Cardiac fibroblast (primary cell): ENCODE data around the gene C4orf36.

ENCODE experiments used
- DNase-seq, 2 donors: peaks; one replicate each; pipeline versions ENCODE4 v3.0.0 to v3.0.0-alpha.2; 2010; ENCODE audit warnings: low read depth in 2 of 2
- H3K4me3 ChIP-seq, 2 donors: replicated peaks in 1 of 2; 1 replicate in 1 of 2; 2 replicates in 1 of 2; pipeline ENCODE4 v1.5.1; 2011; ENCODE audit warnings: low read depth in 2 of 2, low read length in 2 of 2, mild to moderate bottlenecking in 2 of 2, moderate library complexity in 1 of 2
- TF ChIP-seq, protein P1 (sequence below): IDR thresholded peaks from one replicate; pipeline ENCODE4 v1.5.1; 2011; ENCODE audit warnings: low read depth, mild to moderate bottlenecking, low read length, inconsistent platforms

The C4orf36 gene

DNA sequence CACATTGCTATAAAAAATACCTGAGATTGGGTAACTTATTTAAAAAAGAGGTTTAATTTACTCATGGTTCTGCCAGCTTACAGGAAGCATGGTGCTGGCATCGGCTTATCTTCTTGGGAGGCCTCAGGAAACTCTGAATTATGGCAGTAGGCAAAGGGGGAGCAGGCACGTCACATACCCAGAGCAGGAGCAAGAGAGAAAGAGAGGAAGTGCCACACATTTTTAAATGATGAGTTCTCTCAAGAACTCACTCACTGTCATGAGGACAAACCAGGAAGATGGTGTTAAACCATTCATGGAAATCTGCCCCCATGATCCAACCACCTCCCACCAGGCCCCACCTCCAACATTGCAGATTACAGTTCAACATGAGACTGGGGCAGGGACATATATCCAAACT is 32.6 kb upstream of the C4orf36 start:
- TF ChIP-seq, protein P1, sequence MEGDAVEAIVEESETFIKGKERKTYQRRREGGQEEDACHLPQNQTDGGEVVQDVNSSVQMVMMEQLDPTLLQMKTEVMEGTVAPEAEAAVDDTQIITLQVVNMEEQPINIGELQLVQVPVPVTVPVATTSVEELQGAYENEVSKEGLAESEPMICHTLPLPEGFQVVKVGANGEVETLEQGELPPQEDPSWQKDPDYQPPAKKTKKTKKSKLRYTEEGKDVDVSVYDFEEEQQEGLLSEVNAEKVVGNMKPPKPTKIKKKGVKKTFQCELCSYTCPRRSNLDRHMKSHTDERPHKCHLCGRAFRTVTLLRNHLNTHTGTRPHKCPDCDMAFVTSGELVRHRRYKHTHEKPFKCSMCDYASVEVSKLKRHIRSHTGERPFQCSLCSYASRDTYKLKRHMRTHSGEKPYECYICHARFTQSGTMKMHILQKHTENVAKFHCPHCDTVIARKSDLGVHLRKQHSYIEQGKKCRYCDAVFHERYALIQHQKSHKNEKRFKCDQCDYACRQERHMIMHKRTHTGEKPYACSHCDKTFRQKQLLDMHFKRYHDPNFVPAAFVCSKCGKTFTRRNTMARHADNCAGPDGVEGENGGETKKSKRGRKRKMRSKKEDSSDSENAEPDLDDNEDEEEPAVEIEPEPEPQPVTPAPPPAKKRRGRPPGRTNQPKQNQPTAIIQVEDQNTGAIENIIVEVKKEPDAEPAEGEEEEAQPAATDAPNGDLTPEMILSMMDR, result no peak
- peak; percentile 86 to 95 for DNase-seq
- H3K4me3 ChIP-seq, result no peak overlapping the region

DNA sequence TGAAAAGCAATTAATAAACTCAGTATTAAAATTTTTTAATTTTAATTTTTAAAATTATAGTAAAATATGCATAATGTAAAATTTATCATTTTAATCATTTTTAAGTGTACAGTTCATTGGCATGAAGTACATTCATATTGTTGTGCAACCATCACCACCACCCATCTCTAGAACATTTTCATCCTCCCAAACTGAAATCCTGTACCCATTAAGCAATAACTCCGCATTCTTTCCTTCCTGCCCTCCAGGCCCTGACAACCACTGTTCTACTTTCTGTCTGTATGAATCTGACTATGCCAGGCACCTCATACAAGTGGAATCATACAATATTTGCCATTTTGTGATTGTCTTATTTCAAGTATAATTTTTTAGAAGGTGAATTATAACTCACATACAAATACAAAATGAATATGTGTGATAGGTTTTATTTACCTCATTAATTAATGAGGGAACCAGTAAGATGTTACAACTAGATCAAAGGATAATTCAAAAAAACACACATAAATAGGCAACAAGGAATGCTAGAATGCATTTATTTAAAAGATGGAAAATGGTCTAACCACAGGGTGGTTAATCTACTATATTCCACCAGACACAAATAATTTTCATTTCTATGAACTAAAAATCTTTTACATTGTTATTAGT is 29.5 kb upstream of the C4orf36 start:
- DNase-seq, result peak; percentile 70 to 76
- TF ChIP-seq, protein P1, result no peak
- no peak overlapping the region for H3K4me3 ChIP-seq

DNA sequence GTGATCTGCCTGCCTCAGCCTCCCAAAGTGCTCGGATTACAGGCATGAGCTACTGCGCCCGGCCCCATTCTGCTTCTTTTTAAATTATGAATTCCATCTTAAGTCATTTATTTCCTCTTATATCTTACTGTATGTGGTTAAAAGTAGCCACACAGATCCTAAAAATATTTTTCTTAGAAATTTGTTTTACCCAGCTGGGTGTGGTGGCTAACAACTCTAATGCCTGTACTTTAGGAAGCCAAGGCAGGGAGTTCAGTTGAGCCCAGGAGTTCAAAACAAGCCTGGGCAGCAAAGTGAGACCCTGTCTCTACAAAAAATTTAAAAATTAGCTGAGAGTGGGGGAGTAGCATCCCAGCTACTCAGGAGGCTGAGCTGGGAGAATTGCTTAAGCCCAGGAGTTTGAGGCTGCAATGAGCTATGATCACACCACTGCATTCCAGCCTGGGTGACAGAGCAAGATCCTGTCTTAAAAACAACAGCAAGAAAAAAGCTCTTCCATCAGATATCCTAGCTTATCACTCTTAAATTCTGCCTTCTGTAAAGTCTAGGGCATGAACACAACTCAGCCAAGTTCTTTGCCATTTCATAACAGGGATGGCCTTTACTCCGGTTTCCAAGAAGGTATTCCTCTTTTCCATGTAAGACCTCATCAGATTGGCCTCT is 27.5 kb upstream of the C4orf36 start:
- H3K4me3 ChIP-seq, result no peak overlapping the region
- TF ChIP-seq, protein P1, result no peak
- peak; percentile 51 to 66 for DNase-seq

DNA sequence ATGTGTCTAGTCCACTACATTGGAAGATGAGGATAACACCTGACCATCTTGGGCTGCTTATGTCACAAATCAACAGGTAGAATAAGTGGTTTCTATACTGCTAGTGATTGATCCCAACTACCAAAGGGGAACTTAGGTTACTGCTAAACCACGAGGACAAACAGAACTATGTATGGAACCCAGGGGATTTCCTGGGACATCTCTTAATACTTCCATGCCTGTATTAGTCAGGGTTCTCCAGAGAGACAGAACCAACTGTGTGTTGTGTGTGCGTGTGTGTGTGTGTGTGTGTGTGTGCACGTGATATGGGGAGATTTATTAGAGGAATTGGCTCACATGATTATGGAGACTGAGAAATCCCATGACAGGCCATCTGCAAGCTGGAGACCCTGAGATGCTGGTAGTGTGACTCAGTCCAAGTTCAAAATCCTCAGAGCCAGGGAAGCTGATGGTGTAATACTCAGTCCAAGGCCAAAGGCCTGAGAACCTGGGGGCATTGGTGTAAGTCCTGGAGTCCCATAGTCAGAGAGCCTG is 26.4 kb upstream of the C4orf36 start:
- TF ChIP-seq, protein P1, result no peak
- DNase-seq, result peak; percentile 59 to 86
- no peak overlapping the region for H3K4me3 ChIP-seq

DNA sequence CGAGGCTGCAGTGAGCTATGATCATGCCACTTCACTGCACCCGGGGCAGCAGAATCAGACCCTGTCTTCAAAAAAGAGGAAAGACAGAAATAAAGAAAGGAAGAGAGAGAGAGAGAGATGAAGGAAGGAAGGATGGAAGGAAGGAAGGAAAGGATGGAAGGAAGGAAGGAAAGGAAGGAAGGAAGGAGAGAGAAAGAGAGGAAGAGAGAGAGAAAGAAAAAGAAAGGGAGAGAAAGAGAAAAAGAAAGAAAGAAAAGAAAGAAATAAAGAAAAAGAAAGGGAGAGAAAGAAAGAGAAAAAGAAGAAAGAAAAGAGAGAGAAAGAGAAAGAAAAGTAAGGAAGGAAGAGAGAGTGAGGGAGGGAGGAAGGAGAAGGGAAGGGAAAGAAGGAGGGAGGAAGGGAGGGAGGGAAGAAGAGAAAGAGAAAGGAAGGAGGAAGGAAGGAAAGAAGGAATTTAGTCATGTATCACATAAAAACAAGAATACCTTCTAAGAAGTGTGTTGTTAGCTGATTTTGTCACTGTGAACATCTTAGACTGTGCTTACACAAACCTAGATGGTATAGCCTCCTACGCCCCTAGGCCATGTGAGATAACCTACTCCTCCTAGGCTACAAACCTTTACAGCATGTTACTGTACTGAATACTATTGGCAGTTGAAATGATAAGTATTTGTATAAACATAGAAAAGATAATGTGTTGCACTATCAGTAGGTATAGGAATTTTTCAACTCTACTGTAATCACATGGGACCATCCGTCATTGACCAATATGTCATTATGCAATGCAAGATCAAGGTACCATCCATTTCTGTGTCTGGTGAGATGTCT is 25.2 kb upstream of the C4orf36 start:
- no peak overlapping the region for H3K4me3 ChIP-seq
- no peak for DNase-seq
- TF ChIP-seq, protein P1, result no peak

DNA sequence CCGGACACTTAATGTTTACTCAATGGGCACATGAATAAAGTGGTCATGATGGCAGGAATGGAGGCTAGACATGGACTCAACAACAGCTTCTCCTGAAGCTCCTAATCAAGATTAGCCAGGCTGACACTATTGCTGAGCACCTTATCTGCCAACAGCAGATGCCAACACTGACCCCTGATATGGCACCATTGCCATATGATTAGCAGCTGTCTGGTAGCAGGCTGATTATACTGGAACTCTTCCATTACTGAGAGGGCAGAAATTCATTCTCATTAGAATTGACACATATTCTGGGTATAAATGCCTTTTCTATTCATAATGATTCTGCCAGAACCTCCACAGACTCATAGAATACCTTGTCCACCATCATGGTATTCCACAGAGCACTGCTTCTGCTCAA is 24.2 kb upstream of the C4orf36 start:
- H3K4me3 ChIP-seq, result no peak overlapping the region
- TF ChIP-seq, protein P1, result no peak
- no peak for DNase-seq
